ENCODE results near the gene CPTP. TPM values are rescaled to one million over a fixed set of nuclear protein-coding genes. Genes with fewer than 3 reads are reported as not detected.

The CPTP gene
- total RNA-seq, 1 experiment from 2014 or later: 16.8 TPM

DNA sequence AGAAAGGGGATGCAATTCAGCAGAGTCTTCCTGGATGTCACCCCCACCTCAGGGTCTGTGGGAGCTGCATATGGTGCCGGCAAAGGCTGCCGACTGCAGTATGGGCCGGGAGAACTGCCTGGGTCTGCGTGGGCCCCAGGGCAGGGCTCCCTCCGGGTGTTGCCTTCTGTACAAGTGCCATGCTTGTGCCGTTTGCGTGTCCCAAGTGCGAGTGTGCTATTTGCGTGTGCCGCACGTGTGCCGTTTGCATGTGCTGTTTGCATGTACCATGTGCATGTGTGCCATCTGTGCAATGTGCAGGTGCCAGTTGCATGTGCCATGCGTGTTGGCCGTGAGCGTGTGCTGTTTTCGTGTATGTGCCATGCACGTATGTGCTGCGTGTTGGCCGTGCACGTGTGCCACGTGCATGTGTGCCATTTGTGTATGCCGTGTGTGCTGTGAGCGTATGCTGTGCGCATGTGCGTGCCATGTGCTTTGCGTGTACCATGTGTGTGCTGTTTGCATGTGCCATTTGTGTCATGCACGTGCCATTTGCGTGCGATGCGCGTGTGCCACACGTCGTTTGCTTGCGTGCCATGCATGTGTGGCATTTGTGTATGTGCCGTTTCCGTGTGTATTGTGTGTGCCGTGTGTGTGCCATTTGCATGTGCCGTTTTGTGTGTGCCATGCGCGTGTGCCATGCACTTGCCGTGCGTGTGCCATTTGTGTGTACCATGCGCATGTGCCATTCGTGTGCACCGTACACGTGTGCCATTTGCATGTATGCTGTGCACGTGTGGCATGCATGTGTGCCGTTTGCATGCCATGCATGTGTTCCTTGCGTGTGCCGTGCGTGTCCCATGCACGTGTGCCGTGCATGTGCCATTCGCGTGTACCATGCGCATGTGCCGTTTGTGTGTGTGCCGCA, 5.0 kb downstream of the CPTP start:
- TF ChIP-seq, protein P1, sequence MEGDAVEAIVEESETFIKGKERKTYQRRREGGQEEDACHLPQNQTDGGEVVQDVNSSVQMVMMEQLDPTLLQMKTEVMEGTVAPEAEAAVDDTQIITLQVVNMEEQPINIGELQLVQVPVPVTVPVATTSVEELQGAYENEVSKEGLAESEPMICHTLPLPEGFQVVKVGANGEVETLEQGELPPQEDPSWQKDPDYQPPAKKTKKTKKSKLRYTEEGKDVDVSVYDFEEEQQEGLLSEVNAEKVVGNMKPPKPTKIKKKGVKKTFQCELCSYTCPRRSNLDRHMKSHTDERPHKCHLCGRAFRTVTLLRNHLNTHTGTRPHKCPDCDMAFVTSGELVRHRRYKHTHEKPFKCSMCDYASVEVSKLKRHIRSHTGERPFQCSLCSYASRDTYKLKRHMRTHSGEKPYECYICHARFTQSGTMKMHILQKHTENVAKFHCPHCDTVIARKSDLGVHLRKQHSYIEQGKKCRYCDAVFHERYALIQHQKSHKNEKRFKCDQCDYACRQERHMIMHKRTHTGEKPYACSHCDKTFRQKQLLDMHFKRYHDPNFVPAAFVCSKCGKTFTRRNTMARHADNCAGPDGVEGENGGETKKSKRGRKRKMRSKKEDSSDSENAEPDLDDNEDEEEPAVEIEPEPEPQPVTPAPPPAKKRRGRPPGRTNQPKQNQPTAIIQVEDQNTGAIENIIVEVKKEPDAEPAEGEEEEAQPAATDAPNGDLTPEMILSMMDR (IDR thresholded peaks at IDR 0.05; ENCODE audit: insufficient read depth in 1 of 2, low read depth in 1 of 2, low read length in 1 of 2, severe bottlenecking in 1 of 2, unreplicated experiment in 1 of 2): no peak
- Mint-ChIP-seq H3K4me3 (ENCODE audit: unreplicated experiment) (no peak overlapping the region), H3K27me3 (ENCODE audit: insufficient read depth, unreplicated experiment) (no peaks in the 10 kb centered on the region), H3K9me3 (ENCODE audit: unreplicated experiment) (no peaks in the 10 kb centered on the region), H3K36me3 (ENCODE audit: insufficient read depth, unreplicated experiment) (peaks cover 51% of the 10 kb centered on the region), H3K27ac (ENCODE audit: unreplicated experiment) (no peak overlapping the region), H3K4me1 (ENCODE audit: low read depth, unreplicated experiment) (no peaks in the 10 kb centered on the region)
- H3K4me1 ChIP-seq: 0 out of 2 replicates have a peak, but pooled peaks cover 5% of the 10 kb centered on the region
- no peaks in the 10 kb centered on the region for H3K27me3 ChIP-seq (replicated peaks; ENCODE audit: control insufficient read depth, insufficient read depth, low read length)
- intact Hi-C loops (cut with micrococcal nuclease; ENCODE audit: unreplicated experiment): no loop called here
- ChIA-PET CTCF (no interaction called here), POLR2A (no interaction called here)
- no peak overlapping the region for H3K4me3 ChIP-seq (ENCODE audit: low read depth, low read length)
- H3K36me3 ChIP-seq (ENCODE audit: control insufficient read depth, insufficient read depth, low read length): no peaks in the 10 kb centered on the region
- no TSS peak for BruUV-seq (replicated peaks)
- no peak for DNase-seq
- no peaks in the 10 kb centered on the region for H3K9me3 ChIP-seq

DNA sequence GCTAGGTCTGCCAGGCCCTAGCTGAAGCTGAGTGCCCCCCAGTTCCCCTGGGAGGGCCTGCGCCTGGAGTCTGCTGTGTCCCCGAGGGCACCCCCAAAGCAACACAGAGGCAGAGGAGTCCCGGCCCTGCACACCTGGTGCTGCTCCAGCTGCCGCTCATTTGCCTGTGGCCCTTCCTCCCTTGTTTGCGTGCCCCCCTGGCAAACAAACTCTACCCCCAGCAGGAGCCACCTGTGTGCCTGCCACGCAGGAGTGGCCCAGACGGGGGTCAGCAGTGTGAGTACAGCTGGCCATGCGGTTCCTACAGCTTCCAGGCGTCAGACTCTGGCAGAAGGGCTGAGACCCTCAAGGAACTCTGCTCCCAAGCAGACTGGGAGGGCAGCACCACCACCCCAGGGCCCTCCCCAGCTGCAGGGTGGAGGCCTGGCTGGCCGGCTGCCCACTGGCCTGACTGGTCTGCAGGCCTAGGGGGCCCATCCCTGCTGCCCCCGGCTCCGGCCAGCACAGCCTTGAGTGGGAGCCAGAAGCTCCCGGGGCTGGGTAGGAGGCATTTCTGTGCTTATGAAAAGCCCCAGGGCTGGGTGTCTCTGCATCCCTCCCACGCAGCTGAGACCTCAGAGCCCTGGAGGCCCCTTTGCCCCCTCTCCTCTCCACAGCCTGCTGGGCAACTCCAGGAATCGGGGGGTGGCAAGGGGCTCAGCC, 5.9 kb downstream of the CPTP start:
- TF ChIP-seq, protein P1 (IDR thresholded peaks at IDR 0.05; ENCODE audit: insufficient read depth in 1 of 2, low read depth in 1 of 2, low read length in 1 of 2, severe bottlenecking in 1 of 2, unreplicated experiment in 1 of 2): no peak

DNA sequence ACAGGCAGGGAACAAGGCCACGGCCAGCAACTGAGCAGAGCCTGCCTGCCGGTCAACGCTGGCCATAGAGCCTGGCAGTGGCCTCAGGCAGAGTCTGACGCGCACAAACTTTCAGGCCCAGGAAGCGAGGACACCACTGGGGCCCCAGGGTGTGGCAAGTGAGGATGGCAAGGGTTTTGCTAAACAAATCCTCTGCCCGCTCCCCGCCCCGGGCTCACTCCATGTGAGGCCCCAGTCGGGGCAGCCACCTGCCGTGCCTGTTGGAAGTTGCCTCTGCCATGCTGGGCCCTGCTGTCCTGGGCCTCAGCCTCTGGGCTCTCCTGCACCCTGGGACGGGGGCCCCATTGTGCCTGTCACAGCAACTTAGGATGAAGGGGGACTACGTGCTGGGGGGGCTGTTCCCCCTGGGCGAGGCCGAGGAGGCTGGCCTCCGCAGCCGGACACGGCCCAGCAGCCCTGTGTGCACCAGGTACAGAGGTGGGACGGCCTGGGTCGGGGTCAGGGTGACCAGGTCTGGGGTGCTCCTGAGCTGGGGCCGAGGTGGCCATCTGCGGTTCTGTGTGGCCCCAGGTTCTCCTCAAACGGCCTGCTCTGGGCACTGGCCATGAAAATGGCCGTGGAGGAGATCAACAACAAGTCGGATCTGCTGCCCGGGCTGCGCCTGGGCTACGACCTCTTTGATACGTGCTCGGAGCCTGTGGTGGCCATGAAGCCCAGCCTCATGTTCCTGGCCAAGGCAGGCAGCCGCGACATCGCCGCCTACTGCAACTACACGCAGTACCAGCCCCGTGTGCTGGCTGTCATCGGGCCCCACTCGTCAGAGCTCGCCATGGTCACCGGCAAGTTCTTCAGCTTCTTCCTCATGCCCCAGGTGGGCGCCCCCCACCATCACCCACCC, 6.7 kb downstream of the CPTP start, which contains the start of gene TAS1R3:
TSS of gene TAS1R3 (plus strand) at position 213 of the 898 bp plus-strand sequence. CDS start at position 279, 66 bp downstream.
- TF ChIP-seq, protein P1 (IDR thresholded peaks at IDR 0.05; ENCODE audit: insufficient read depth in 1 of 2, low read depth in 1 of 2, low read length in 1 of 2, severe bottlenecking in 1 of 2, unreplicated experiment in 1 of 2): no peak
- H3K27ac Mint-ChIP-seq (ENCODE audit: unreplicated experiment): no peak within 1 kb of the TSS

More for the DNA sequence above, 5.9 kb downstream of the CPTP start:
- no peak overlapping the region for H3K27ac Mint-ChIP-seq (ENCODE audit: unreplicated experiment)
- POLR2A ChIA-PET: no interaction called here
- no peaks in the 10 kb centered on the region for H3K4me1 Mint-ChIP-seq (ENCODE audit: low read depth, unreplicated experiment)
- H3K9me3 Mint-ChIP-seq (ENCODE audit: unreplicated experiment): no peaks in the 10 kb centered on the region
- 0 out of 2 replicates have a peak, but pooled peaks cover 4% of the 10 kb centered on the region for H3K4me1 ChIP-seq
- BruUV-seq (replicated peaks): no TSS peak
- H3K4me3 ChIP-seq (ENCODE audit: low read depth, low read length): no peak overlapping the region
- H3K4me3 Mint-ChIP-seq (ENCODE audit: unreplicated experiment): no peak overlapping the region
- no peak for DNase-seq
- H3K27me3 ChIP-seq (replicated peaks; ENCODE audit: control insufficient read depth, insufficient read depth, low read length): no peaks in the 10 kb centered on the region
- H3K27me3 Mint-ChIP-seq (ENCODE audit: insufficient read depth, unreplicated experiment): no peaks in the 10 kb centered on the region
- peaks cover 50% of the 10 kb centered on the region for H3K36me3 Mint-ChIP-seq (ENCODE audit: insufficient read depth, unreplicated experiment)
- no peaks in the 10 kb centered on the region for H3K36me3 ChIP-seq (ENCODE audit: control insufficient read depth, insufficient read depth, low read length)
- CTCF ChIA-PET: no interaction called here
- no peaks in the 10 kb centered on the region for H3K9me3 ChIP-seq
- intact Hi-C loops (cut with micrococcal nuclease; ENCODE audit: unreplicated experiment): no loop called here

More for the DNA sequence above, 6.7 kb downstream of the CPTP start, which contains the start of gene TAS1R3:
- H3K4me3 ChIP-seq (ENCODE audit: low read depth, low read length): no peak within 1 kb of the TSS
- H3K9me3 ChIP-seq: no peaks in the 10 kb centered on the region
- no peaks in the 10 kb centered on the region for H3K4me1 Mint-ChIP-seq (ENCODE audit: low read depth, unreplicated experiment)
- H3K4me3 Mint-ChIP-seq (ENCODE audit: unreplicated experiment): no peak within 1 kb of the TSS
- no peaks in the 10 kb centered on the region for H3K27me3 Mint-ChIP-seq (ENCODE audit: insufficient read depth, unreplicated experiment)
- intact Hi-C loops (cut with micrococcal nuclease; ENCODE audit: unreplicated experiment): no loop called here
- POLR2A ChIA-PET: no interaction called here
- H3K36me3 ChIP-seq (ENCODE audit: control insufficient read depth, insufficient read depth, low read length): no peaks in the 10 kb centered on the region
- H3K9me3 Mint-ChIP-seq (ENCODE audit: unreplicated experiment): no peaks in the 10 kb centered on the region
- no peaks in the 10 kb centered on the region for H3K27me3 ChIP-seq (replicated peaks; ENCODE audit: control insufficient read depth, insufficient read depth, low read length)
- CTCF ChIA-PET: no interaction called here
- no peaks in the 10 kb centered on the region for H3K4me1 ChIP-seq
- DNase-seq: no peak
- no TSS peak for BruUV-seq (replicated peaks)
- H3K36me3 Mint-ChIP-seq (ENCODE audit: insufficient read depth, unreplicated experiment): peaks cover 50% of the 10 kb centered on the region
